ENCODE results near the gene GFI1B.

DNA sequence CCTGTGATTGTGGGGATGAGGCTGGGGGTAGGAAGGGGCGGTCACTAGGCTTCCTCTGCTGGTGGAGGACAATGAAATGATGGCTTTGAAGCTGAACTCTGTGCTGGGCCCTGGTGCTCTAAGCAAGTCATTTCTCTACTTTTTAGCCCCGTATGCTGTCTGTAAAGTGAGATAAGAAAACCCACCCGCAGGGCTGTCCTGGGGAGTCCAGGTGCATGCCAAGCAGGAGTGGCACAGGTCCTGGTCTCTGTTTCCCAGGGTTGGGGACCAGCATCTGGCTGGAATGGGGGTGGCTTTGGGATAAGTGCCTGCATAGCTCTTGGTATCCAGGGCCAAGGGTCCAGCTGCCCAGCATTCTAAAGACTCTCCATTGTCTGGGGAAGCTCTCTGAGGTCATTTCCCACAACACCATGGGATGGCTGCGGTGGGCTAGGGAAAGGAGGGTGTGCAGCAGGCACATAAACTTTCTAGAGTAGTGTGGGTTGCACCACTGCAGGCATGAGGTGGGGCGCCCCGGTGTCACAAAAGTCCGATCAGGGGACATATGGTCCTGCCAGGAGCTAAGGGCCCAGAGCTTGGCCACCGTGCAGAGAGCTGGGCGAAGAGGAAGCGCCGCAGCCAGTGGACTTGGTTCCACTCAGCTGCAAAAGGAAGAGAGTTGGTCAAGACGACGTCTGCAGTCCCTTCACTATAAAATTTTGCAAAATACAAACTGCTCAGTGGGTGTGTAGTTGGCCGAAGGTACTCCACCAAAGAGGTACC is 26.7 kb downstream of the GFI1B start:
- TF ChIP-seq CTCF (conservative IDR thresholded peaks at IDR 0.05; ENCODE audit: low read depth, low read length) (no peak), EZH2phosphoT487 (IDR thresholded peaks at IDR 0.05; ENCODE audit: borderline replicate concordance, low read length) (no peak), EZH2 (IDR thresholded peaks at IDR 0.05; ENCODE audit: low read length, unreplicated experiment) (no peak)

Measured in PC-3 (cell line).